Esophagus (tissue), 2 donors: ENCODE results near the gene CACNA1B. TPM values are rescaled to one million over a fixed set of nuclear protein-coding genes. Genes with fewer than 3 reads are reported as not detected.

Experiments used
- H3K27ac ChIP-seq, 2 donors: one replicate each; pipeline ENCODE4 v1.5.1; 2013; ENCODE audit warnings: low read depth in 2 of 2, mild to moderate bottlenecking in 2 of 2, inconsistent platforms in 1 of 2, low read length in 1 of 2, moderate library complexity in 1 of 2
- H3K27me3 ChIP-seq, 2 donors: one replicate each; pipeline ENCODE4 v1.6.1; 2013; ENCODE audit warnings: low read length in 2 of 2, control low read depth in 1 of 2, mild to moderate bottlenecking in 1 of 2; ENCODE audit not compliant: insufficient read depth in 2 of 2, control insufficient read depth in 1 of 2
- H3K36me3 ChIP-seq, 2 donors: one replicate each; pipeline ENCODE4 v1.6.1; 2013; ENCODE audit warnings: low read length in 1 of 2; ENCODE audit not compliant: control insufficient read depth in 2 of 2, insufficient read depth in 2 of 2
- H3K4me1 ChIP-seq, 2 donors: one replicate each; pipeline ENCODE4 v1.6.1; 2013; ENCODE audit warnings: low read length in 1 of 2; ENCODE audit not compliant: control insufficient read depth in 2 of 2, insufficient read depth in 2 of 2
- H3K4me3 ChIP-seq, 2 donors: one replicate each; pipeline ENCODE4 v1.5.1; 2013; ENCODE audit warnings: low read length in 2 of 2, mild to moderate bottlenecking in 2 of 2, low read depth in 1 of 2, moderate library complexity in 1 of 2
- H3K9me3 ChIP-seq, 2 donors: one replicate each; pipeline ENCODE4 v1.6.1; 2013; ENCODE audit warnings: mild to moderate bottlenecking in 2 of 2, low read depth in 1 of 2, low read length in 1 of 2, moderate library complexity in 1 of 2; ENCODE audit not compliant: control insufficient read depth in 2 of 2, insufficient read depth in 1 of 2
- WGBS, 2 donors: extraction: QIAGEN DNeasy Blood & Tissue Kit; methylation state at CpG; one replicate each; pipeline ENCODE4 v1.1.7; 2013; 5-methylcytosine and 5-hydroxymethylcytosine counted together
- polyA plus RNA-seq, 2 donors: library from polyadenylated mRNA; stranded (reverse); fragments of 200-250 nt; gene quantifications; one replicate each; pipeline ENCODE4 v1.2.3, GENCODE V29; 2013
- donor health status: healthy with polysubstance abuse.
- donor health status: Bipolar disorder and iron deficiency.

Gene CACNA1B
- polyA plus RNA-seq, 2 donors = under 0.01 TPM

- Histone ChIP-seq H3K4me3 (no peak overlapping the region), H3K36me3 (no peaks in the 10 kb centered on the region), H3K27ac (no peak overlapping the region), H3K27me3 (no peaks in the 10 kb centered on the region), H3K4me1 (no peaks in the 10 kb centered on the region), H3K9me3 (peaks cover 11 to 18% of the 10 kb centered on the region in 2 donors)
- WGBS, 2 donors = 91 to 100% methylated on average over 2 of the region's 2 CpGs
These were observed 71.1 kb downstream of the CACNA1B start for GRCh38 chr9:137948642-137949041.

GRCh38 chr9:137949260-137949659, 71.7 kb downstream of the CACNA1B start:
- Histone ChIP-seq H3K27ac (no peak overlapping the region), H3K4me1 (no peaks in the 10 kb centered on the region), H3K27me3 (no peaks in the 10 kb centered on the region), H3K4me3 (no peak overlapping the region), H3K9me3 (peaks cover 11 to 16% of the 10 kb centered on the region in 2 donors), H3K36me3 (no peaks in the 10 kb centered on the region)
- WGBS, 2 donors = 92 to 93% methylated on average over 8 of the region's 8 CpGs

DNA sequence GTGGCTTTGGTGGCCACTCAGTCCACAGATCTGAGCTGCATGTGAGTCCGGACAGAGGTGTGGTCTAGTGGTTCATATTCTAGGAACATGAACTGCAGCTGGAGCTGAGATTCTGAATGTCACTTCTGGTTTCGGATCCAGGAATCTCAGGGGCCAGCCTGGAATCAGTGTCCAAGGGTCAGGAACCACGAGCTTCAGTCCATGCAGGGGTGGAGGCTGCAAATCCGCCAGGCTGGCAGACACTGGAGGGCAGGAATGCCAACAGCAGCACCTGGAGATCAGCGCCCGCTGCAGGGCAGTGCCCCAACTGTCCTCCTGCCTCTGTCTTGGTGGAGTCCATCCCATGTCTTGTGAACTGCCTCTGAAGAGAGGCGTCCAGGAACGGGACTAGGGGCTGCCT, 73.5 kb downstream of the CACNA1B start:
- Histone ChIP-seq H3K27ac (no peak overlapping the region), H3K36me3 (no peaks in the 10 kb centered on the region), H3K4me1 (no peaks in the 10 kb centered on the region), H3K9me3 (peaks cover 6 to 10% of the 10 kb centered on the region in 2 donors), H3K4me3 (no peak overlapping the region), H3K27me3 (no peaks in the 10 kb centered on the region)
- WGBS, 2 donors = 68 to 71% methylated on average over 8 of the region's 8 CpGs

GRCh38 chr9:137951597-137952490, 74.3 kb downstream of the CACNA1B start:
- H3K4me1 ChIP-seq = no peaks in the 10 kb centered on the region
- H3K27me3 ChIP-seq = no peaks in the 10 kb centered on the region
- no peak overlapping the region for H3K4me3 ChIP-seq
- WGBS, 2 donors = 81 to 83% methylated on average over 12 of the region's 12 CpGs
- peaks cover 2 to 7% of the 10 kb centered on the region in 2 donors for H3K9me3 ChIP-seq
- H3K27ac ChIP-seq = no peak overlapping the region
- no peaks in the 10 kb centered on the region for H3K36me3 ChIP-seq

GRCh38 chr9:137952976-137953666, 75.5 kb downstream of the CACNA1B start:
- H3K27ac ChIP-seq = no peak overlapping the region
- H3K27me3 ChIP-seq = no peaks in the 10 kb centered on the region
- no peaks in the 10 kb centered on the region for H3K4me1 ChIP-seq
- peaks cover 0 to 10% of the 10 kb centered on the region in 2 donors for H3K9me3 ChIP-seq
- H3K4me3 ChIP-seq = no peak overlapping the region
- H3K36me3 ChIP-seq = no peaks in the 10 kb centered on the region
- WGBS, 2 donors = 86 to 87% methylated on average over 12 of the region's 12 CpGs

GRCh38 chr9:137953683-137954438, 76.3 kb downstream of the CACNA1B start:
- H3K27me3 ChIP-seq = no peaks in the 10 kb centered on the region
- peaks cover 0 to 6% of the 10 kb centered on the region in 2 donors for H3K9me3 ChIP-seq
- H3K4me1 ChIP-seq = no peaks in the 10 kb centered on the region
- 75 to 84% methylated on average over 10 of the region's 10 CpGs for WGBS, 2 donors
- H3K4me3 ChIP-seq = no peak overlapping the region
- H3K27ac ChIP-seq = no peak overlapping the region
- no peaks in the 10 kb centered on the region for H3K36me3 ChIP-seq

GRCh38 chr9:137955224-137955570, 77.6 kb downstream of the CACNA1B start:
- no peaks in the 10 kb centered on the region for H3K4me1 ChIP-seq
- H3K27ac ChIP-seq = no peak overlapping the region
- H3K36me3 ChIP-seq = no peaks in the 10 kb centered on the region
- H3K27me3 ChIP-seq = no peaks in the 10 kb centered on the region
- WGBS, 2 donors = 66 to 71% methylated on average over 5 of the region's 5 CpGs
- peaks cover 0 to 2% of the 10 kb centered on the region in 2 donors for H3K9me3 ChIP-seq
- H3K4me3 ChIP-seq = no peak overlapping the region

- Histone ChIP-seq H3K4me1 (no peaks in the 10 kb centered on the region), H3K4me3 (no peak overlapping the region), H3K27ac (no peak overlapping the region), H3K9me3 (peaks cover 0 to 2% of the 10 kb centered on the region in 2 donors), H3K27me3 (no peaks in the 10 kb centered on the region), H3K36me3 (no peaks in the 10 kb centered on the region)
- 85 to 90% methylated on average over 14 of the region's 14 CpGs for WGBS, 2 donors
These were observed 78.0 kb downstream of the CACNA1B start for GRCh38 chr9:137955586-137955985.

DNA sequence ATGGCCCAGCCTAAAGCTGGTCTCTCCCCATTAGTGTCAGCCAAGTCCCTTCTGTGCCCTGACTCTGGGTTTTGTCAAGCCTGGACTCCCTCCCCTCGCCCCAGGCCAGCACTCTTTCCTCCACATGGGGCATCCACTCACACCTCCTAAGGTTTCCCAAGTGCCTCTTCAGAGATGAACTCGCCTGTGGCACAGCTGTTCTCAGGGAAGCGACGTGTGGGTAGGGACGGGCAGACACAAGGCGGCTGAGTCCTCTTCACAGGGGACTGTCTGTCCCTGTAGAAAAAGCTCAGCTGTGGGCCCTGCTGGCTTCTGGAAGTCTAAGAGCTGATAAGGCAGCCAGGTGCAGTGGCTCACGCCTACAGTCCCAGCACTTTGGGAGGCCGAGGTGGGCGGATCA, 78.5 kb downstream of the CACNA1B start:
- Histone ChIP-seq H3K27me3 (no peaks in the 10 kb centered on the region), H3K9me3 (peaks cover 0 to 2% of the 10 kb centered on the region in 2 donors), H3K36me3 (no peaks in the 10 kb centered on the region), H3K4me3 (no peak overlapping the region), H3K4me1 (no peaks in the 10 kb centered on the region), H3K27ac (no peak overlapping the region)
- 79 to 80% methylated on average over 9 of the region's 9 CpGs for WGBS, 2 donors
